ENCODE results near the gene MAP4. TPM values are rescaled to one million over a fixed set of nuclear protein-coding genes. Genes with fewer than 3 reads are reported as not detected.

The MAP4 gene
- total RNA-seq, 2 donors from 2014 or later = 152 to 169 TPM

DNA sequence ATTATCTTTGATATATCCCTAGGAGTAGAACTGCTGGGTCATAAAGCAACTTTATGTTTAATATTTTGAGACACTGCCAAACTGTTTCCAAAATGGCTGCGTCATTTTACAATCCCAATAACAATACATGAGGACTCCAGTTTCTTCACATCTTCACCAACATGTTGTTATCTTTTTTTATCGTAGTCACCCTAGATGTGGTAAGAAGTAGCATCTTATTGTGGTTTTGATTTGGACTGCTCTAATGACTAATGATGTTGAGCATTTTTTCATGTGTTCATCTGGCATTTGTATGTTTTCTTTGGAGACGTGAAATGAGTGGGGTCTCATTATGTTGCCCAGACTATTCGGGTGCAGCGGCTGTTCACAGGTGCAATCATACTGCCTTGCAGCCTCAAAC, 83.8 kb downstream of the MAP4 start:
- H3K27ac Mint-ChIP-seq = no peak overlapping the region
- no peaks in the 10 kb centered on the region for H3K9me3 ChIP-seq (ENCODE audit: control insufficient read depth, low read length)
- H3K9me3 Mint-ChIP-seq = no peaks in the 10 kb centered on the region
- H3K27me3 ChIP-seq (ENCODE audit: control insufficient read depth, insufficient read depth, low read length, poor library complexity, severe bottlenecking) = no peaks in the 10 kb centered on the region
- H3K4me3 Mint-ChIP-seq = no peak overlapping the region
- TF ChIP-seq, protein P1, sequence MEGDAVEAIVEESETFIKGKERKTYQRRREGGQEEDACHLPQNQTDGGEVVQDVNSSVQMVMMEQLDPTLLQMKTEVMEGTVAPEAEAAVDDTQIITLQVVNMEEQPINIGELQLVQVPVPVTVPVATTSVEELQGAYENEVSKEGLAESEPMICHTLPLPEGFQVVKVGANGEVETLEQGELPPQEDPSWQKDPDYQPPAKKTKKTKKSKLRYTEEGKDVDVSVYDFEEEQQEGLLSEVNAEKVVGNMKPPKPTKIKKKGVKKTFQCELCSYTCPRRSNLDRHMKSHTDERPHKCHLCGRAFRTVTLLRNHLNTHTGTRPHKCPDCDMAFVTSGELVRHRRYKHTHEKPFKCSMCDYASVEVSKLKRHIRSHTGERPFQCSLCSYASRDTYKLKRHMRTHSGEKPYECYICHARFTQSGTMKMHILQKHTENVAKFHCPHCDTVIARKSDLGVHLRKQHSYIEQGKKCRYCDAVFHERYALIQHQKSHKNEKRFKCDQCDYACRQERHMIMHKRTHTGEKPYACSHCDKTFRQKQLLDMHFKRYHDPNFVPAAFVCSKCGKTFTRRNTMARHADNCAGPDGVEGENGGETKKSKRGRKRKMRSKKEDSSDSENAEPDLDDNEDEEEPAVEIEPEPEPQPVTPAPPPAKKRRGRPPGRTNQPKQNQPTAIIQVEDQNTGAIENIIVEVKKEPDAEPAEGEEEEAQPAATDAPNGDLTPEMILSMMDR (conservative IDR thresholded peaks at IDR 0.05) = no peak
- H3K36me3 ChIP-seq (ENCODE audit: control insufficient read depth, insufficient read depth, low read length) = peaks cover 18% of the 10 kb centered on the region
- H3K9ac ChIP-seq (ENCODE audit: extremely low read depth, low read length, poor library complexity, severe bottlenecking) = no peak overlapping the region
- H3K4me3 ChIP-seq (ENCODE audit: low read length) = no peak overlapping the region
- H3K27me3 Mint-ChIP-seq (ENCODE audit: insufficient read depth) = no peaks in the 10 kb centered on the region
- peaks cover 16% of the 10 kb centered on the region for H3K36me3 Mint-ChIP-seq (ENCODE audit: low read depth)
- DNase-seq = no peak
- H3K27ac ChIP-seq (ENCODE audit: low read depth, low read length) = no peak overlapping the region
- 97 to 98% methylated on average over 3 to 5 of the region's 5 CpGs for WGBS, 2 experiments (ENCODE audit: insufficient coverage in 1 of 2, insufficient read length in 1 of 2)
- no peaks in the 10 kb centered on the region for H3K4me1 ChIP-seq (ENCODE audit: control insufficient read depth, insufficient read depth, low read length)
- no peaks in the 10 kb centered on the region for H3K4me1 Mint-ChIP-seq

DNA sequence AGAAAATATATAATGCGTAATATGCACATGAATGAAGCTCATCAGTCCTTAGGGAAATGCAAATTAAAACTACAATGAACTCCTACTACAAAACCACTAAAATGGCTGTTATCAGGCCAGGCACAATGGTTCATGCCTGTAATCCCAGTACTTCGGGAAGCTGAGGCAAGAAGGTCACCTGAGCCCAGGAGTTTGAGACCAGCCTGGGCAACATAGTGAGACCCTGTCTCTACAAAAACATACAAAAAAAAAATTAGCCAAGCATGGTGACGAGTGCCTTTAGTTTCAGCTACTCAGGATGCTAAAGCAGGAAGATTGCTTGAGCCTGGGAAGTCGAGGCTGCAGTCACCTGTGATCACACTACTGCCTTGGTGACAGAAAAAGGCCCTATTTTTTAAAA, 85.2 kb downstream of the MAP4 start:
- H3K9me3 Mint-ChIP-seq = peaks cover 2% of the 10 kb centered on the region
- H3K27me3 Mint-ChIP-seq (ENCODE audit: insufficient read depth) = no peaks in the 10 kb centered on the region
- no peak overlapping the region for H3K4me3 ChIP-seq (ENCODE audit: low read length)
- no peak for DNase-seq
- TF ChIP-seq, protein P1 (conservative IDR thresholded peaks at IDR 0.05) = no peak
- peaks cover 29% of the 10 kb centered on the region for H3K36me3 ChIP-seq (ENCODE audit: control insufficient read depth, insufficient read depth, low read length)
- no peaks in the 10 kb centered on the region for H3K4me1 ChIP-seq (ENCODE audit: control insufficient read depth, insufficient read depth, low read length)
- H3K9me3 ChIP-seq (ENCODE audit: control insufficient read depth, low read length) = no peaks in the 10 kb centered on the region
- no peak overlapping the region for H3K27ac ChIP-seq (ENCODE audit: low read depth, low read length)
- H3K4me3 Mint-ChIP-seq = no peak overlapping the region
- no peaks in the 10 kb centered on the region for H3K4me1 Mint-ChIP-seq
- H3K36me3 Mint-ChIP-seq (ENCODE audit: low read depth) = peaks cover 27% of the 10 kb centered on the region
- no peak overlapping the region for H3K27ac Mint-ChIP-seq
- WGBS, 2 experiments (ENCODE audit: insufficient coverage in 1 of 2, insufficient read length in 1 of 2) = 91 to 95% methylated on average over 3 to 4 of the region's 4 CpGs
- H3K27me3 ChIP-seq (ENCODE audit: control insufficient read depth, insufficient read depth, low read length, poor library complexity, severe bottlenecking) = no peaks in the 10 kb centered on the region
- H3K9ac ChIP-seq (ENCODE audit: extremely low read depth, low read length, poor library complexity, severe bottlenecking) = no peak overlapping the region

DNA sequence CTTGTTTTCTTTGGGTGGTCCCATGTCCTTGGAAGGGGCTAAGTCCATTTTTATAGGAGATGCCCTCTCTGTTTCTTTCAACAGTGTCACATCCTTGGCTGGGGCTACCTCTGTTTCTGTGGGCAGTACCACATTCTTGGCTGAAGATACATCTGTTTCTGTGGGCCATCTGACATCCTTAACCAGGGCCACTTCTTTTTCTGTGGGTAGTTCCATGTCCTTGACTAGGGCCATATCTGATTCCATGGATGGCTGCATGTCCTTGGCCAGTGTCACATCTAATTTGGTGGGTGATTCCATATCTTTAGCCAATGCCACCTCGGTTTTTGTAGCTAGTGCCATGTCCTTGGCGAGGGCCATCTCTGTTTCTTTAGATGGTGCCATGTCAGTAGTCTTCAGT, 99.5 kb downstream of the MAP4 start:
- Histone ChIP-seq H3K4me1 (ENCODE audit: control insufficient read depth, insufficient read depth, low read length) (no peaks in the 10 kb centered on the region), H3K4me3 (ENCODE audit: low read length) (no peak overlapping the region), H3K27me3 (ENCODE audit: control insufficient read depth, insufficient read depth, low read length, poor library complexity, severe bottlenecking) (no peaks in the 10 kb centered on the region), H3K9ac (ENCODE audit: extremely low read depth, low read length, poor library complexity, severe bottlenecking) (no peak overlapping the region), H3K36me3 (ENCODE audit: control insufficient read depth, insufficient read depth, low read length) (peaks cover 88% of the 10 kb centered on the region), H3K9me3 (ENCODE audit: control insufficient read depth, low read length) (no peaks in the 10 kb centered on the region), H3K27ac (ENCODE audit: low read depth, low read length) (no peak overlapping the region)
- no peak overlapping the region for H3K27ac Mint-ChIP-seq
- 91 to 92% methylated on average over 2 of the region's 2 CpGs for WGBS, 2 experiments (ENCODE audit: insufficient coverage in 1 of 2, insufficient read length in 1 of 2)
- H3K4me3 Mint-ChIP-seq = no peak overlapping the region
- H3K27me3 Mint-ChIP-seq (ENCODE audit: insufficient read depth) = no peaks in the 10 kb centered on the region
- no peaks in the 10 kb centered on the region for H3K4me1 Mint-ChIP-seq
- TF ChIP-seq, protein P1 (conservative IDR thresholded peaks at IDR 0.05) = no peak
- peaks cover 66% of the 10 kb centered on the region for H3K36me3 Mint-ChIP-seq (ENCODE audit: low read depth)
- DNase-seq = no peak
- no peaks in the 10 kb centered on the region for H3K9me3 Mint-ChIP-seq
